Neural progenitor cell (in vitro differentiated cells): ENCODE data around the gene AURKB. TPM values are rescaled to one million over a fixed set of nuclear protein-coding genes. Genes with fewer than 3 reads are reported as not detected.

ENCODE experiments used
- DNase-seq: peaks from one replicate; pipeline ENCODE4 v3.0.0-alpha.2; 2016; ENCODE audit warnings: low spot score
- H2AFZ ChIP-seq: fragments of 200-600 bp; sonication (generic); replicated peaks from 2 replicates; pipeline ENCODE4 v1.6.1; 2016; ENCODE audit warnings: antibody characterized with exemption
- H3F3A ChIP-seq: fragments of 200-600 bp; sonication (generic); 2 replicates; pipeline ENCODE4 v1.6.1; 2016; ENCODE audit warnings: antibody characterized with exemption, low read depth
- H3K27ac ChIP-seq: fragments of 200-600 bp; sonication (generic); 2 replicates; pipeline ENCODE4 v1.5.1; 2016; ENCODE audit warnings: mild to moderate bottlenecking
- H3K27me3 ChIP-seq: fragments of 200-600 bp; sonication (generic); 2 replicates; pipeline ENCODE4 v1.6.1; 2016; ENCODE audit warnings: mild to moderate bottlenecking, moderate library complexity
- H3K36me3 ChIP-seq: fragments of 200-600 bp; sonication (generic); 2 replicates; pipeline ENCODE4 v1.5.1; 2016
- H3K4me1 ChIP-seq: fragments of 200-600 bp; sonication (generic); 2 replicates; pipeline ENCODE4 v1.6.1; 2016; ENCODE audit warnings: mixed run types
- H3K4me2 ChIP-seq: fragments of 200-600 bp; sonication (generic); 2 replicates; pipeline ENCODE4 v1.6.1; 2016
- H3K4me3 ChIP-seq: fragments of 200-600 bp; sonication (generic); 2 replicates; pipeline ENCODE4 v1.5.1; 2016
- H3K79me2 ChIP-seq: fragments of 200-600 bp; sonication (generic); 2 replicates; pipeline ENCODE4 v1.6.1; 2016; ENCODE audit warnings: low read depth
- H3K9ac ChIP-seq: fragments of 200-600 bp; sonication (generic); 2 replicates; pipeline ENCODE4 v1.6.1; 2016
- H3K9me3 ChIP-seq: fragments of 200-600 bp; sonication (generic); 2 replicates; pipeline ENCODE4 v1.5.1; 2016; ENCODE audit warnings: low read depth
- H4K20me1 ChIP-seq: fragments of 200-600 bp; sonication (generic); 2 replicates; pipeline ENCODE4 v1.6.1; 2016; ENCODE audit warnings: low read depth
- H3K27ac Mint-ChIP-seq: 3 replicates; pipeline ENCODE4 v1.8.0; 2021; ENCODE audit warnings: mixed read lengths
- H3K27me3 Mint-ChIP-seq: 2 replicates; pipeline ENCODE4 v1.8.0; 2022; ENCODE audit warnings: low read depth, mild to moderate bottlenecking, inconsistent platforms, moderate library complexity, mixed read lengths; ENCODE audit not compliant: insufficient read depth
- H3K36me3 Mint-ChIP-seq: 3 replicates; pipeline ENCODE4 v1.8.0; 2021; ENCODE audit warnings: mixed read lengths
- H3K4me1 Mint-ChIP-seq: 3 replicates; pipeline ENCODE4 v1.8.0; 2021; ENCODE audit warnings: mixed read lengths
- H3K4me3 Mint-ChIP-seq: 3 replicates; pipeline ENCODE4 v1.8.0; 2021; ENCODE audit warnings: mild to moderate bottlenecking, moderate library complexity, mixed read lengths
- H3K9me3 Mint-ChIP-seq: 3 replicates; pipeline ENCODE4 v1.8.0; 2020; ENCODE audit warnings: mixed read lengths
- EZH2 ChIP-seq: fragments of 200-600 bp; sonication (generic); IDR thresholded peaks from 2 replicates; pipeline ENCODE4 v1.6.1; 2017; ENCODE audit warnings: antibody characterized with exemption, mild to moderate bottlenecking, moderate library complexity
- EZH2phosphoT487 ChIP-seq: fragments of 200-600 bp; sonication (generic); IDR thresholded peaks from 2 replicates; pipeline ENCODE4 v1.6.1; 2017; ENCODE audit warnings: antibody characterized with exemption
- total RNA-seq: library from RNA; depleted of rRNA; stranded (reverse); fragments of >200 nt; gene quantifications from 2 replicates; pipeline ENCODE4 v1.2.3, GENCODE V29; 2015; ENCODE audit warnings: low replicate concordance
- TF ChIP-seq, protein P1 (sequence below): fragments of 200-600 bp; sonication (generic); IDR thresholded peaks from 2 replicates; pipeline ENCODE4 v1.5.1; 2017; ENCODE audit warnings: antibody characterized with exemption, mild to moderate bottlenecking

Gene AURKB
- total RNA-seq, 1 donor from 2014 or later, result 149 TPM

DNA sequence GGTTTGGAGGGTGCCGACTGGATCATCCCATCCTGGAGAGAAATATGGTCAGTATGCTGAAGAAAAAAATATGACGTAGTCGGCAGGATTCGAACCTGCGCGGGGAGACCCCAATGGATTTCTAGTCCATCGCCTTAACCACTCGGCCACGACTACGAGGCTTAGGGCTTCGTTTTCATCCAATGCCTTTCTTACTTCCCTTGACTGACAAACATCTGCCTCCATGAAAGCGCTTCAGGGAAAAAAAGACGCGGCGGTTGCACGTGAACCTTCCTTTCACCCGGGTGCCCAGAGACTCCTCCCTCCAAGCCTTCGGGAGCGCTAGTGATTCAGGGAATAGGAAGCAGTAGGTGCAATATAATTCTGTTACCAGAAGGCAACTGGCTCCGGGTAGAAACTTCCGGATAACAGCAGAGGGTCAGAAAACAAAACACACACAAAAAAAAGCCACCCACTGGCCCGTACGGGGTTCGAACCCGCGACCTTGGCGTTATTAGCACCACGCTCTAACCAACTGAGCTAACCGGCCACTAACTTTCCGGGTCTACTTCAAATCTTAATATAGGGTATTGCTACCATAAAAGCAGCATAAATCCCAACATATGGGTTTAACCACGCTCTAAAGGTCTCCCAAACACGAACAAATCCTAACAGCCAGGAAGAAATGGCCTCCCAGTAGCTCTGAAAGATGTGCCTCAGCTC lies 16.3 kb upstream of the AURKB start:
- Histone ChIP-seq H3F3A (peaks cover 57% of the 10 kb centered on the region), H3K4me1 (no peaks in the 10 kb centered on the region), H2AFZ (no peak overlapping the region), H3K27ac (no peak overlapping the region), H4K20me1 (peaks cover 14% of the 10 kb centered on the region), H3K4me3 (peak overlapping the region; percentile 62), H3K9ac (no peak overlapping the region), H3K79me2 (no peaks in the 10 kb centered on the region), H3K36me3 (no peaks in the 10 kb centered on the region), H3K9me3 (no peaks in the 10 kb centered on the region), H3K4me2 (peak overlapping the region; percentile 68), H3K27me3 (no peaks in the 10 kb centered on the region)
- Mint-ChIP-seq H3K27me3 (peaks cover 36% of the 10 kb centered on the region), H3K36me3 (peaks cover 36% of the 10 kb centered on the region), H3K27ac (peak overlapping the region; percentile 94), H3K9me3 (peaks cover 22% of the 10 kb centered on the region), H3K4me1 (peaks cover 44% of the 10 kb centered on the region), H3K4me3 (peak overlapping the region; percentile 90)
- peak; percentile 94 for DNase-seq
- TF ChIP-seq EZH2, result no peak
- TF ChIP-seq, protein P1, sequence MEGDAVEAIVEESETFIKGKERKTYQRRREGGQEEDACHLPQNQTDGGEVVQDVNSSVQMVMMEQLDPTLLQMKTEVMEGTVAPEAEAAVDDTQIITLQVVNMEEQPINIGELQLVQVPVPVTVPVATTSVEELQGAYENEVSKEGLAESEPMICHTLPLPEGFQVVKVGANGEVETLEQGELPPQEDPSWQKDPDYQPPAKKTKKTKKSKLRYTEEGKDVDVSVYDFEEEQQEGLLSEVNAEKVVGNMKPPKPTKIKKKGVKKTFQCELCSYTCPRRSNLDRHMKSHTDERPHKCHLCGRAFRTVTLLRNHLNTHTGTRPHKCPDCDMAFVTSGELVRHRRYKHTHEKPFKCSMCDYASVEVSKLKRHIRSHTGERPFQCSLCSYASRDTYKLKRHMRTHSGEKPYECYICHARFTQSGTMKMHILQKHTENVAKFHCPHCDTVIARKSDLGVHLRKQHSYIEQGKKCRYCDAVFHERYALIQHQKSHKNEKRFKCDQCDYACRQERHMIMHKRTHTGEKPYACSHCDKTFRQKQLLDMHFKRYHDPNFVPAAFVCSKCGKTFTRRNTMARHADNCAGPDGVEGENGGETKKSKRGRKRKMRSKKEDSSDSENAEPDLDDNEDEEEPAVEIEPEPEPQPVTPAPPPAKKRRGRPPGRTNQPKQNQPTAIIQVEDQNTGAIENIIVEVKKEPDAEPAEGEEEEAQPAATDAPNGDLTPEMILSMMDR, result no peak
- no peak for TF ChIP-seq EZH2phosphoT487

DNA sequence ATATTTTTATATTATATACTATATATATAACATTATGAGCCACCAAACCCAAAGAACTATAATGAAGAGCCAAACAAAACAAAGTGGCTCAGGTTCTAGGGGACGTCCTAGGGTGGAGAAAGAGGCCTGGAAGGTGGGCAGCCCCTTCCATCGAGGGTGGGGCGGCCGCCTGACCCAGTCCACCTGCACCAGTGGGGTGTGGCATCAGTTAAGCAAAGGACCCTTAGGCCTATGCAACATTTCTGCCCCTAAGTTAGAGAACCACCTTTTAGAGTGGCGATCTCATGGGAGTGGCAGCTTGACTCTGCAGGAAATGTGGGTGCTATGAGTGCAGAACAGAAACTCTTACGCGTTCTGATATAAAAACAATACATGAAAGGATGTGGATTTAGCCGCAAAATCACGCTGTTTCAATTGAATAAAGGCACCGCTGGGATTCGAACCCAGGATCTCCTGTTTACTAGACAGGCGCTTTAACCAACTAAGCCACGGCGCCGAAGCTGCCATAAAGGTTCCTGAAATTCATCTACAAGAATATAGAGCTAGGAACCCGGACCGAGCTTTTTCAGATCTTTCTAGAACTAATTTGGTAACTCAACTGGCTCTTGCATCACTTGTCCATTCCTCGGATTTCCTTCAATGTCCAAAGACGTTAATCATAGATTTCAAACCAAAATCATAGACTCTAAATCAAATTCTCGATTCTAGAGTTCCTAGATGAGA lies 15.6 kb upstream of the AURKB start:
- Histone ChIP-seq H3F3A (peaks cover 63% of the 10 kb centered on the region), H3K36me3 (no peaks in the 10 kb centered on the region), H3K27me3 (no peaks in the 10 kb centered on the region), H3K9ac (no peak overlapping the region), H3K4me3 (peak overlapping the region; percentile 62), H3K79me2 (no peaks in the 10 kb centered on the region), H3K4me2 (peak overlapping the region; percentile 68), H3K27ac (no peak overlapping the region), H4K20me1 (peaks cover 14% of the 10 kb centered on the region), H2AFZ (no peak overlapping the region), H3K9me3 (no peaks in the 10 kb centered on the region), H3K4me1 (no peaks in the 10 kb centered on the region)
- peaks cover 40% of the 10 kb centered on the region for H3K27me3 Mint-ChIP-seq
- peaks cover 48% of the 10 kb centered on the region for H3K4me1 Mint-ChIP-seq
- H3K9me3 Mint-ChIP-seq, result peaks cover 28% of the 10 kb centered on the region
- H3K27ac Mint-ChIP-seq, result peak overlapping the region; percentile 94
- DNase-seq, result peak; percentile 83
- peak overlapping the region; percentile 90 for H3K4me3 Mint-ChIP-seq
- TF ChIP-seq EZH2phosphoT487 (no peak), EZH2 (no peak)
- TF ChIP-seq, protein P1, result no peak
- H3K36me3 Mint-ChIP-seq, result peaks cover 34% of the 10 kb centered on the region

DNA sequence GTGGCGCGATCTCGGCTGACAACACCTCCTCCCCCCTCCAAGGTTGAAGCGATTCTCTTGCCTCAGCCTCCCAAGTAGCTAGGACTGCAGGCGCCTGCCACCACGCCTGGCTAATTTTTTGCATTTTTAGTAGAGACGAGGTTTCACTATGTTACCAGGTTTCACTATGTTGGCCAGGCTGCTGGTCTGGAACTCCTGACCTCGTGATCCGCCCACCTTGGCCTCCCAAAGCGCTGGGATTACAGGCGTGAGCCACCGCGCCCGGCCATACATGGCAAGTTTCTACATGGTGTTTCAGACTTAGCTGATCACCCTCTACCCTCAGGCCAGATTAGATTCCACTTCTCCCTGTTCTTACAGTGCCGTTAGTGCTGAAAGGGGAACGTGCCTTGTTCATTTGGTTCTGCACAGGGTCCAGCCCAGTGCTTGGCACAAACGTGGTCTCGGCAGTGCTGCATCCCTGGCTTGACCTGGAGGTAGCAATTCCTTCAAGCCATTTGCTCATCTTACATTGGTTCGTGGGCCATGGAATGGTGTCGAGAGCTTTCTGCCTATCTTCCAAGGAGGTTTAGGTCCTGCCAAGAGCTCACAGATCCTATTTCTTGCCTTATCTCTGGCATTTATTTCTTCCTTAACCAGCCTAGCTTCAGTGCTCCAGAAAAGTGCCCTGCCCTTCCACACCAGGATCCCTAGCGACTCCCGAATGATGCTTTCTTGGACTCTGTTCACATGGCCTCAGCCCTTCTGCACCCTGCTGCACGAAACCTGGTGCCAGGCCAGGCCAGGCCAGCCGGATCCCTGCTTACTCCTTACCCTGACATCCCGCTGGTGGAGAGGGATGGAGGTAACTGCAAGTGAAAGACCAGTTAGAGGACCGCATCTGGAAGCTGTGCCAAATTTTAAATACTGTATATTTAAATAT lies 14.8 kb upstream of the AURKB start:
- Histone ChIP-seq H3K27me3 (no peaks in the 10 kb centered on the region), H3K79me2 (no peaks in the 10 kb centered on the region), H3K9me3 (no peaks in the 10 kb centered on the region), H3K27ac (no peak overlapping the region), H3K4me1 (no peaks in the 10 kb centered on the region), H3K4me2 (no peak overlapping the region), H3K9ac (no peak overlapping the region), H3K36me3 (no peaks in the 10 kb centered on the region), H3K4me3 (no peak overlapping the region), H3F3A (peaks cover 71% of the 10 kb centered on the region), H2AFZ (no peak overlapping the region), H4K20me1 (peaks cover 14% of the 10 kb centered on the region)
- Mint-ChIP-seq H3K27ac (peak overlapping the region; percentile 52), H3K27me3 (peaks cover 45% of the 10 kb centered on the region), H3K4me1 (peaks cover 52% of the 10 kb centered on the region), H3K36me3 (peaks cover 33% of the 10 kb centered on the region), H3K9me3 (peaks cover 33% of the 10 kb centered on the region), H3K4me3 (peak overlapping the region; percentile 98)
- no peak for DNase-seq
- TF ChIP-seq, protein P1, result no peak
- no peak for TF ChIP-seq EZH2phosphoT487
